Breast epithelium (tissue), 4 donors: ENCODE results near the gene CNPY4. TPM values are rescaled to one million over a fixed set of nuclear protein-coding genes. Genes with fewer than 3 reads are reported as not detected.

Experiments used
- DNase-seq, 2 donors: peaks; one replicate each; pipeline ENCODE4 v3.0.0-alpha.2; 2019; ENCODE audit warnings: low spot score in 2 of 2
- H3K27ac ChIP-seq, 2 donors: fragments of 200-600 bp; sonication (generic) in 1 of 2; one replicate each; pipeline ENCODE4 v1.5.1; 2016 to 2019; ENCODE audit warnings: mild to moderate bottlenecking in 1 of 2
- H3K27me3 ChIP-seq, 2 donors: fragments of 200-600 bp; sonication (generic) in 1 of 2; one replicate each; pipeline versions ENCODE4 v1.5.1 to v1.6.0; 2017 to 2019; ENCODE audit warnings: control low read depth in 1 of 2, mild to moderate bottlenecking in 1 of 2
- H3K36me3 ChIP-seq: fragments of 200-600 bp; one replicate; pipeline ENCODE4 v1.5.1; 2019
- H3K4me1 ChIP-seq, 2 donors: fragments of 200-600 bp; sonication (generic); one replicate each; pipeline ENCODE4 v1.5.1; 2016 to 2019; ENCODE audit warnings: control low read depth in 1 of 2
- H3K4me3 ChIP-seq, 3 donors: fragments of 200-600 bp; sonication (generic); 1 replicate in 2 of 3; 2 replicates in 1 of 3; pipeline ENCODE4 v1.5.1; 2016 to 2019; ENCODE audit warnings: mild to moderate bottlenecking in 3 of 3, moderate library complexity in 2 of 3
- H3K9me3 ChIP-seq, 2 donors: fragments of 200-600 bp; sonication (generic) in 1 of 2; one replicate each; pipeline ENCODE4 v1.5.1; 2016 to 2019; ENCODE audit warnings: control low read depth in 1 of 2
- CTCF ChIP-seq, 3 donors: fragments of 450-650 bp; IDR thresholded peaks; one replicate each; pipeline ENCODE4 v1.5.1; 2016 to 2017; ENCODE audit warnings: antibody characterized with exemption in 3 of 3, mild to moderate bottlenecking in 3 of 3, moderate library complexity in 3 of 3
- POLR2A ChIP-seq: fragments of 450-650 bp; IDR thresholded peaks from one replicate; pipeline ENCODE4 v1.6.1; 2016; ENCODE audit warnings: antibody characterized with exemption, mild to moderate bottlenecking, moderate library complexity
- POLR2AphosphoS5 ChIP-seq, 3 donors: sonication (generic); formaldehyde crosslinking; IDR thresholded peaks; one replicate each; pipeline ENCODE4 v1.6.1; 2017; ENCODE audit warnings: antibody characterized with exemption in 3 of 3
- intact Hi-C: fragments of 100-400 bp; cut with DNase I; formaldehyde crosslinking; loops from one replicate; pipeline ENCODE4 v1.15.1; 2023; ENCODE audit warnings: low total_unique reads
- total RNA-seq, 3 donors: library from RNA; depleted of rRNA; stranded (reverse); fragments of >200 nt; gene quantifications; one replicate each; pipeline ENCODE4 v1.1.0, GENCODE V29; 2016

CNPY4 gene
- total RNA-seq, 3 donors from 2014 or later = 7.2 to 11.8 (median 11.3) TPM

GRCh38 chr7:100074841-100075240 lies 44.6 kb upstream of the CNPY4 start:
- Histone ChIP-seq H3K4me3 (no peak overlapping the region), H3K27me3 (no peaks in the 10 kb centered on the region), H3K36me3 (peaks cover 29% of the 10 kb centered on the region), H3K9me3 (peaks cover 25 to 30% of the 10 kb centered on the region in 2 donors), H3K4me1 (no peaks in the 10 kb centered on the region), H3K27ac (no peak overlapping the region)
- no peak for DNase-seq
- TF ChIP-seq POLR2AphosphoS5 (IDR thresholded peaks at IDR 0.05) (no peak), CTCF (IDR thresholded peaks at IDR 0.05) (no peak), POLR2A (no peak)
- intact Hi-C loops = no loop called here

- Histone ChIP-seq H3K27ac (no peak overlapping the region), H3K4me1 (peaks cover 0 to 5% of the 10 kb centered on the region in 2 donors), H3K9me3 (peaks cover 22 to 24% of the 10 kb centered on the region in 2 donors), H3K27me3 (no peaks in the 10 kb centered on the region), H3K4me3 (no peak overlapping the region), H3K36me3 (peaks cover 27% of the 10 kb centered on the region)
- TF ChIP-seq POLR2A (no peak), POLR2AphosphoS5 (IDR thresholded peaks at IDR 0.05) (no peak), CTCF (IDR thresholded peaks at IDR 0.05) (no peak)
- intact Hi-C loops = no loop called here
- no peak for DNase-seq
Measured at GRCh38 chr7:100075418-100075817, 44.0 kb upstream of the CNPY4 start.

GRCh38 chr7:100077205-100077604 lies 42.2 kb upstream of the CNPY4 start:
- intact Hi-C loops = no loop called here
- H3K27me3 ChIP-seq = no peaks in the 10 kb centered on the region
- no peak overlapping the region for H3K4me3 ChIP-seq
- TF ChIP-seq POLR2A (no peak), POLR2AphosphoS5 (IDR thresholded peaks at IDR 0.05) (no peak), CTCF (IDR thresholded peaks at IDR 0.05) (no peak)
- H3K4me1 ChIP-seq = peaks cover 0 to 7% of the 10 kb centered on the region in 2 donors
- no peak for DNase-seq
- H3K36me3 ChIP-seq = peaks cover 10% of the 10 kb centered on the region
- H3K9me3 ChIP-seq = peaks cover 4 to 6% of the 10 kb centered on the region in 2 donors
- no peak overlapping the region for H3K27ac ChIP-seq

- H3K4me3 ChIP-seq = no peak overlapping the region
- H3K27me3 ChIP-seq = no peaks in the 10 kb centered on the region
- DNase-seq = no peak
- intact Hi-C loops = no loop called here
- no peaks in the 10 kb centered on the region for H3K36me3 ChIP-seq
- H3K9me3 ChIP-seq = no peaks in the 10 kb centered on the region
- no peak overlapping the region for H3K27ac ChIP-seq
- peaks cover 0 to 7% of the 10 kb centered on the region in 2 donors for H3K4me1 ChIP-seq
- TF ChIP-seq POLR2A (no peak), CTCF (IDR thresholded peaks at IDR 0.05) (no peak), POLR2AphosphoS5 (IDR thresholded peaks at IDR 0.05) (no peak)
Measured at GRCh38 chr7:100079024-100079560, 40.3 kb upstream of the CNPY4 start.

- Histone ChIP-seq H3K4me1 (peaks cover 0 to 7% of the 10 kb centered on the region in 2 donors), H3K9me3 (no peaks in the 10 kb centered on the region), H3K4me3 (peak overlapping the region; percentile 75 to 99 (median 75)), H3K36me3 (no peaks in the 10 kb centered on the region), H3K27ac (peak overlapping the region; percentile 83 to 89), H3K27me3 (no peaks in the 10 kb centered on the region)
- TF ChIP-seq POLR2A (no peak), POLR2AphosphoS5 (IDR thresholded peaks at IDR 0.05) (no peak), CTCF (IDR thresholded peaks at IDR 0.05) (no peak)
- intact Hi-C loops = loop anchor here (10.0 kb wide), 2 partner anchors 64 to 66 kb away; partner anchors contain the start of genes LAMTOR4 and ZKSCAN1
- DNase-seq = no peak
Measured at GRCh38 chr7:100080907-100081534, 38.4 kb upstream of the CNPY4 start.
